K562 (cell line): ENCODE measurements around the gene INO80. TPM values are rescaled to one million over a fixed set of nuclear protein-coding genes. Genes with fewer than 3 reads are reported as not detected.

ENCODE experiments used
- AFF1 ChIP-seq, 2 experiments: fragments of 450-650 bp; IDR thresholded peaks; 2 replicates each; pipeline ENCODE4 v1.6.1; 2018; ENCODE audit warnings: mild to moderate bottlenecking in 2 of 2, low read depth in 1 of 2; ENCODE audit not compliant: partially characterized antibody in 2 of 2
- EHMT2 ChIP-seq: fragments of 450-650 bp; IDR thresholded peaks from 2 replicates; pipeline ENCODE4 v1.6.1; 2018; ENCODE audit warnings: antibody characterized with exemption
- FOXJ2 ChIP-seq: fragments of 200-800 bp; sonication (Bioruptor generic); IDR thresholded peaks from 2 replicates; pipeline ENCODE4 v1.6.1; 2016; ENCODE audit warnings: missing genetic modification characterization, missing compliant biosample characterization
- JUND ChIP-seq, 2 experiments: IDR thresholded peaks; 2 replicates in 1 of 2; 3 replicates in 1 of 2; pipeline ENCODE4 v1.6.1; 2011; ENCODE audit warnings: borderline replicate concordance in 2 of 2, low read depth in 2 of 2, low read length in 2 of 2, improper control_type of control experiment in 1 of 2, missing biosample characterization in 1 of 2, missing genetic modification characterization in 1 of 2, missing genetic modification reagents in 1 of 2
- MNT ChIP-seq, 2 experiments: fragments of 450-650 bp; conservative IDR thresholded peaks; 2 replicates each; pipeline ENCODE4 v1.6.1; 2017; ENCODE audit warnings: mild to moderate bottlenecking in 2 of 2, moderate library complexity in 2 of 2
- NCOA6 ChIP-seq: fragments of 450-650 bp; IDR thresholded peaks from 2 replicates; pipeline ENCODE4 v1.6.1; 2017; ENCODE audit warnings: mild to moderate bottlenecking
- POLR2AphosphoS5 ChIP-seq: IDR thresholded peaks from 2 replicates; pipeline ENCODE4 v1.6.1; 2011; ENCODE audit warnings: mild to moderate bottlenecking, low read depth, low read length, moderate library complexity; ENCODE audit not compliant: control insufficient read depth, insufficient read depth
- PRMT5 ChIP-seq: sonication (generic); formaldehyde crosslinking; IDR thresholded peaks from 2 replicates; pipeline ENCODE4 v1.5.0; 2020; ENCODE audit warnings: missing genetic modification reagents
- RCOR1 ChIP-seq, 2 experiments: IDR thresholded peaks; 2 replicates each; pipeline ENCODE4 v1.6.1; 2012; ENCODE audit warnings: low read depth in 2 of 2, low read length in 2 of 2, borderline replicate concordance in 1 of 2, improper control_type of control experiment in 1 of 2
- VEZF1 ChIP-seq: fragments of 200-800 bp; sonication (Bioruptor generic); IDR thresholded peaks from 2 replicates; pipeline ENCODE4 v1.6.1; 2017; ENCODE audit warnings: missing genetic modification characterization, missing compliant biosample characterization
- ZFP91 ChIP-seq: sonication (generic); formaldehyde crosslinking; IDR thresholded peaks from 2 replicates; pipeline ENCODE4 v1.8.0; 2022; ENCODE audit warnings: mild to moderate bottlenecking, missing genetic modification reagents
- ZNF124 ChIP-seq: sonication (generic); formaldehyde crosslinking; IDR thresholded peaks from 2 replicates; pipeline ENCODE4 v1.8.1; 2022; ENCODE audit warnings: missing genetic modification reagents
- ZNF197 ChIP-seq: fragments of 200-800 bp; sonication (Bioruptor generic); IDR thresholded peaks from 2 replicates; pipeline ENCODE4 v1.6.1; 2016; ENCODE audit warnings: low read depth, missing genetic modification characterization, missing compliant biosample characterization
- ZZZ3 ChIP-seq: fragments of 450-650 bp; IDR thresholded peaks from 2 replicates; pipeline ENCODE4 v1.6.1; 2016; ENCODE audit warnings: antibody characterized with exemption, mild to moderate bottlenecking, moderate library complexity
- polyA plus RNA-seq, 8 experiments: library from polyadenylated mRNA; depleted of rRNA in 4 of 8; stranded (reverse) in 5 of 8; unstranded in 3 of 8; fragments of >200 nt; fragmentation: Nextera tagmentation in 2 of 8; fragmentation: Illumina TruSeq in 1 of 8; extraction: Ambion mirVana in 2 of 8; extraction: Trizol in 1 of 8; gene quantifications; 2 replicates each; pipeline versions ENCODE4 v1.2.1 to v1.2.3, GENCODE V29; 2011 to 2014; ENCODE audit warnings: inconsistent platforms in 1 of 8, missing spikeins in 1 of 8
- total RNA-seq, 7 experiments: library from RNA; depleted of rRNA in 6 of 7; stranded (reverse); fragments of >200 nt in 6 of 7; fragmentation: Illumina TruSeq in 2 of 7; extraction: Trizol in 2 of 7; gene quantifications; 2 replicates each; pipeline versions ENCODE4 v1.2.1 to v1.2.3, GENCODE V29; 2011 to 2021; ENCODE audit warnings: low replicate concordance in 1 of 7
- TF ChIP-seq, protein P1 (sequence below): fragments of 250-450 bp; sonication (Bioruptor Pico); IDR thresholded peaks from 2 replicates; pipeline ENCODE4 v1.4.0; 2020; ENCODE audit warnings: mild to moderate bottlenecking, moderate library complexity, borderline replicate concordance

INO80 gene
- total and polyA plus RNA-seq, 9 of the 15 experiments (the other 6 are each of a cell fraction or from before 2014, with no cell fraction given), result 1.1 to 25.7 (median 19.9) TPM

DNA sequence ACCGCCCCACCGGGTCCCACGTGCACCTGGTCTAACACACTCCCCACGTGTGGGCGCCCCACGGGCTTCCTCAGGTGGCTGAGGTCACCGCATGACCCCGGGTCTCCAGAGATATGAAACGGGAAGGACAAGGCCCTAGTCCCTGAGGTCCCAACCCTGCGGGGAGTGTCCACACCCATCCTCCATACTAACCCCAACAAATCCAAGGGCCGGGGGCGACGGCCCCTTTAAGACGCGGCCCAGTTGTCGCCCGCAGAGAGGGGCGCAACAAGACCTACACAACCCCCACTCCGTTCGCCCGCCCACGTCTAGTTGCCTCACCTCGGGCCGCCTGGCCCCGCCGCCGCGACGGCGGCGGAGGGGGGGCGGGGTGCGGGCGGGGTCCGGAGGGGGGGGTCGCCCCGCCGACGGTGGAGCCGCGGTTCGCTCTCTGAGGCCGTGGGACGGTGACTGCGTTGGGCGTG is 396 bp downstream of the INO80 start (continued):
- TF ChIP-seq VEZF1 (peak; percentile 99), ZNF124 (CRISPR knock-in tag) (no peak), FOXJ2 (tag) (peak; percentile 77), ZZZ3 (no peak), POLR2AphosphoS5 (peak; percentile 9; the same call in 1 of the 2 replicates), ZFP91 (CRISPR knock-in tag) (peak; percentile 91), JUND (IDR thresholded peaks at IDR 0.05; ENCODE audit: borderline replicate concordance, low read depth, low read length) (0 out of 2 replicates have a peak, but pooled peaks have one; percentile 33), JUND (tag; IDR thresholded peaks at IDR 0.05; ENCODE audit: borderline replicate concordance, low read depth, low read length) (no peak), ZNF197 (CRISPR knock-in tag) (0 out of 2 replicates have a peak, but pooled peaks have one; percentile 5), NCOA6 (peak; percentile 75), EHMT2 (no peak), MNT (conservative IDR thresholded peaks at IDR 0.05) (peak; percentile 100), AFF1 (IDR thresholded peaks at IDR 0.05; ENCODE audit: low read depth in 1 of 2, partially characterized antibody in 2 of 2) (no peak), RCOR1 (IDR thresholded peaks at IDR 0.05; ENCODE audit: borderline replicate concordance in 1 of 2, low read depth in 2 of 2, low read length in 2 of 2) (peak in 1 of 2 experiments; percentile 31; a peak in 1 of 4 replicates), PRMT5 (CRISPR knock-in tag) (no peak)
- TF ChIP-seq, protein P1, sequence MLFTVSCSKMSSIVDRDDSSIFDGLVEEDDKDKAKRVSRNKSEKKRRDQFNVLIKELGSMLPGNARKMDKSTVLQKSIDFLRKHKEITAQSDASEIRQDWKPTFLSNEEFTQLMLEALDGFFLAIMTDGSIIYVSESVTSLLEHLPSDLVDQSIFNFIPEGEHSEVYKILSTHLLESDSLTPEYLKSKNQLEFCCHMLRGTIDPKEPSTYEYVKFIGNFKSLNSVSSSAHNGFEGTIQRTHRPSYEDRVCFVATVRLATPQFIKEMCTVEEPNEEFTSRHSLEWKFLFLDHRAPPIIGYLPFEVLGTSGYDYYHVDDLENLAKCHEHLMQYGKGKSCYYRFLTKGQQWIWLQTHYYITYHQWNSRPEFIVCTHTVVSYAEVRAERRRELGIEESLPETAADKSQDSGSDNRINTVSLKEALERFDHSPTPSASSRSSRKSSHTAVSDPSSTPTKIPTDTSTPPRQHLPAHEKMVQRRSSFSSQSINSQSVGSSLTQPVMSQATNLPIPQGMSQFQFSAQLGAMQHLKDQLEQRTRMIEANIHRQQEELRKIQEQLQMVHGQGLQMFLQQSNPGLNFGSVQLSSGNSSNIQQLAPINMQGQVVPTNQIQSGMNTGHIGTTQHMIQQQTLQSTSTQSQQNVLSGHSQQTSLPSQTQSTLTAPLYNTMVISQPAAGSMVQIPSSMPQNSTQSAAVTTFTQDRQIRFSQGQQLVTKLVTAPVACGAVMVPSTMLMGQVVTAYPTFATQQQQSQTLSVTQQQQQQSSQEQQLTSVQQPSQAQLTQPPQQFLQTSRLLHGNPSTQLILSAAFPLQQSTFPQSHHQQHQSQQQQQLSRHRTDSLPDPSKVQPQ (CRISPR knock-in tag), result peak; percentile 9; the same call in 1 of the 2 replicates
